ENCODE measurements around the gene HLF.

DNA sequence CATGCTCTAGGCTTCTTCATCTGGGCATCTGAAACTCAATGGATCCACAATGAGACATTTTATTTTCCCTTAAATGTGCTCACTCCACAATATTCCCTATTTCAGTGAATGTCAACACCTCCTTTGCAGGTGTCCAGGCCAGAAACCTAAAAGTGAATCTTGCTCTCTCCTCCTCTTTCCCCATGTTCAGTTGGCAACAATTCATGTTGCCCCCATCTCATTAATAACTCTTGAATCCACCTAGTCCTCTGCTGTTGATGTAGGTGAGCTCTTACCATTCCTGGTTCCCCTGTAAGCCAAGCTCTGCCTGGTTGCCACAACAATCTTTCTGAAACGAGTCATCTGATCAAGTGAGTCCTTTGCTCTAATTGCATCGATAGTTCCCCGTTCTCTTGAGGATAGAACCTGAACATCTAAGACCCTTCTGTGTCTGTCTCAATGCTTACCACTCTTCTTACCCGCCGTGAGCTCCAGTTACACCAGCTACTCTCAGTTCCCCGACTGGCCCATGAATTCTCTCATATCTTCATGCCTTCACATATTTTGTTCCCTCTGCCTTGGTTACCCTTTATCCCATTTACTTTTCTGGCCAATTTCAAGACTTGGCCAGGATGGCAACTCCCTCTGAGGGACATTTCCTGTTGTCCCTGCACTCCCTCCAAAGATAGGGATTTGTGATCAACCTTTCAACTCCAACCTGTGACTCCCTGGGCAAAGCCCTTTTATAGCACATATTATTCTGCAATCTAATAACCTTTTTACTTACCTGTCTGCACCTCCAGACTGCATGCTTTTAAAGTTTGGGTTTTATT lies 35.9 kb downstream of the HLF start:
- no peak for TF ChIP-seq RAD21 (IDR thresholded peaks at IDR 0.05; ENCODE audit: low read depth)
- TF ChIP-seq, protein P1, sequence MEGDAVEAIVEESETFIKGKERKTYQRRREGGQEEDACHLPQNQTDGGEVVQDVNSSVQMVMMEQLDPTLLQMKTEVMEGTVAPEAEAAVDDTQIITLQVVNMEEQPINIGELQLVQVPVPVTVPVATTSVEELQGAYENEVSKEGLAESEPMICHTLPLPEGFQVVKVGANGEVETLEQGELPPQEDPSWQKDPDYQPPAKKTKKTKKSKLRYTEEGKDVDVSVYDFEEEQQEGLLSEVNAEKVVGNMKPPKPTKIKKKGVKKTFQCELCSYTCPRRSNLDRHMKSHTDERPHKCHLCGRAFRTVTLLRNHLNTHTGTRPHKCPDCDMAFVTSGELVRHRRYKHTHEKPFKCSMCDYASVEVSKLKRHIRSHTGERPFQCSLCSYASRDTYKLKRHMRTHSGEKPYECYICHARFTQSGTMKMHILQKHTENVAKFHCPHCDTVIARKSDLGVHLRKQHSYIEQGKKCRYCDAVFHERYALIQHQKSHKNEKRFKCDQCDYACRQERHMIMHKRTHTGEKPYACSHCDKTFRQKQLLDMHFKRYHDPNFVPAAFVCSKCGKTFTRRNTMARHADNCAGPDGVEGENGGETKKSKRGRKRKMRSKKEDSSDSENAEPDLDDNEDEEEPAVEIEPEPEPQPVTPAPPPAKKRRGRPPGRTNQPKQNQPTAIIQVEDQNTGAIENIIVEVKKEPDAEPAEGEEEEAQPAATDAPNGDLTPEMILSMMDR (IDR thresholded peaks at IDR 0.05 in 2 of 3, conservative IDR thresholded peaks at IDR 0.05 in 1 of 3; ENCODE audit: borderline replicate concordance in 1 of 3, insufficient read depth in 1 of 3, low read depth in 2 of 3, low read length in 2 of 3) = no peak
- TF ChIP-seq POLR2AphosphoS5 (IDR thresholded peaks at IDR 0.05; ENCODE audit: low read depth, low read length) = no peak
- no peak for TF ChIP-seq ELF1 (IDR thresholded peaks at IDR 0.05; ENCODE audit: borderline replicate concordance, low read depth)
- TF ChIP-seq, protein P2, sequence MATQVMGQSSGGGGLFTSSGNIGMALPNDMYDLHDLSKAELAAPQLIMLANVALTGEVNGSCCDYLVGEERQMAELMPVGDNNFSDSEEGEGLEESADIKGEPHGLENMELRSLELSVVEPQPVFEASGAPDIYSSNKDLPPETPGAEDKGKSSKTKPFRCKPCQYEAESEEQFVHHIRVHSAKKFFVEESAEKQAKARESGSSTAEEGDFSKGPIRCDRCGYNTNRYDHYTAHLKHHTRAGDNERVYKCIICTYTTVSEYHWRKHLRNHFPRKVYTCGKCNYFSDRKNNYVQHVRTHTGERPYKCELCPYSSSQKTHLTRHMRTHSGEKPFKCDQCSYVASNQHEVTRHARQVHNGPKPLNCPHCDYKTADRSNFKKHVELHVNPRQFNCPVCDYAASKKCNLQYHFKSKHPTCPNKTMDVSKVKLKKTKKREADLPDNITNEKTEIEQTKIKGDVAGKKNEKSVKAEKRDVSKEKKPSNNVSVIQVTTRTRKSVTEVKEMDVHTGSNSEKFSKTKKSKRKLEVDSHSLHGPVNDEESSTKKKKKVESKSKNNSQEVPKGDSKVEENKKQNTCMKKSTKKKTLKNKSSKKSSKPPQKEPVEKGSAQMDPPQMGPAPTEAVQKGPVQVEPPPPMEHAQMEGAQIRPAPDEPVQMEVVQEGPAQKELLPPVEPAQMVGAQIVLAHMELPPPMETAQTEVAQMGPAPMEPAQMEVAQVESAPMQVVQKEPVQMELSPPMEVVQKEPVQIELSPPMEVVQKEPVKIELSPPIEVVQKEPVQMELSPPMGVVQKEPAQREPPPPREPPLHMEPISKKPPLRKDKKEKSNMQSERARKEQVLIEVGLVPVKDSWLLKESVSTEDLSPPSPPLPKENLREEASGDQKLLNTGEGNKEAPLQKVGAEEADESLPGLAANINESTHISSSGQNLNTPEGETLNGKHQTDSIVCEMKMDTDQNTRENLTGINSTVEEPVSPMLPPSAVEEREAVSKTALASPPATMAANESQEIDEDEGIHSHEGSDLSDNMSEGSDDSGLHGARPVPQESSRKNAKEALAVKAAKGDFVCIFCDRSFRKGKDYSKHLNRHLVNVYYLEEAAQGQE (IDR thresholded peaks at IDR 0.05; ENCODE audit: low read depth) = no peak
- TF ChIP-seq, protein P3, sequence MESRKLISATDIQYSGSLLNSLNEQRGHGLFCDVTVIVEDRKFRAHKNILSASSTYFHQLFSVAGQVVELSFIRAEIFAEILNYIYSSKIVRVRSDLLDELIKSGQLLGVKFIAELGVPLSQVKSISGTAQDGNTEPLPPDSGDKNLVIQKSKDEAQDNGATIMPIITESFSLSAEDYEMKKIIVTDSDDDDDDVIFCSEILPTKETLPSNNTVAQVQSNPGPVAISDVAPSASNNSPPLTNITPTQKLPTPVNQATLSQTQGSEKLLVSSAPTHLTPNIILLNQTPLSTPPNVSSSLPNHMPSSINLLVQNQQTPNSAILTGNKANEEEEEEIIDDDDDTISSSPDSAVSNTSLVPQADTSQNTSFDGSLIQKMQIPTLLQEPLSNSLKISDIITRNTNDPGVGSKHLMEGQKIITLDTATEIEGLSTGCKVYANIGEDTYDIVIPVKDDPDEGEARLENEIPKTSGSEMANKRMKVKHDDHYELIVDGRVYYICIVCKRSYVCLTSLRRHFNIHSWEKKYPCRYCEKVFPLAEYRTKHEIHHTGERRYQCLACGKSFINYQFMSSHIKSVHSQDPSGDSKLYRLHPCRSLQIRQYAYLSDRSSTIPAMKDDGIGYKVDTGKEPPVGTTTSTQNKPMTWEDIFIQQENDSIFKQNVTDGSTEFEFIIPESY (IDR thresholded peaks at IDR 0.05; ENCODE audit: extremely low read depth, insufficient replicate concordance, low read length) = no peak
- no peak for TF ChIP-seq POLR2A (IDR thresholded peaks at IDR 0.05; ENCODE audit: borderline replicate concordance, extremely low read depth, insufficient read depth, insufficient read length)

Measured in HCT116 (cell line).